Astrocyte (in vitro differentiated cells and primary cell): ENCODE results near the gene TEX22. TPM values are rescaled to one million over a fixed set of nuclear protein-coding genes. Genes with fewer than 3 reads are reported as not detected.

Experiments
- DNase-seq: peaks from one replicate; pipeline ENCODE4 v3.0.0-alpha.2; 2010; ENCODE audit warnings: low read depth
- FAIRE-seq: peaks from 2 replicates; lab custom pipeline; 2011; peaks lifted over from hg19 to GRCh38; lab: Jason Lieb, UNC
- H2AFZ ChIP-seq: 2 replicates; pipeline ENCODE4 v1.6.0; 2012; ENCODE audit warnings: low read depth, low read length, inconsistent platforms
- H3K27ac ChIP-seq: 2 replicates; pipeline ENCODE4 v1.5.1; 2011; ENCODE audit warnings: low read depth, low read length, inconsistent platforms
- H3K27me3 ChIP-seq: 2 replicates; pipeline ENCODE4 v1.6.0; 2011; ENCODE audit warnings: low read length, inconsistent platforms; ENCODE audit not compliant: insufficient read depth
- H3K36me3 ChIP-seq: 2 replicates; pipeline ENCODE4 v1.5.1; 2011; ENCODE audit warnings: low read length, inconsistent platforms; ENCODE audit not compliant: insufficient read depth
- H3K4me1 ChIP-seq: 2 replicates; pipeline ENCODE4 v1.5.1; 2011; ENCODE audit warnings: low read length, inconsistent platforms; ENCODE audit not compliant: insufficient read depth
- H3K4me2 ChIP-seq: 2 replicates; pipeline ENCODE4 v1.6.0; 2012; ENCODE audit warnings: low read length, inconsistent platforms
- H3K4me3 ChIP-seq: 2 replicates; pipeline ENCODE4 v1.5.1; 2011; ENCODE audit warnings: low read depth, mild to moderate bottlenecking, low read length, inconsistent platforms; ENCODE audit not compliant: insufficient read depth
- H3K79me2 ChIP-seq: 2 replicates; pipeline ENCODE4 v1.6.0; 2012; ENCODE audit warnings: mild to moderate bottlenecking, low read length, inconsistent platforms; ENCODE audit not compliant: insufficient read depth
- H3K9ac ChIP-seq: 2 replicates; pipeline ENCODE4 v1.6.0; 2012; ENCODE audit warnings: mild to moderate bottlenecking, low read length, inconsistent platforms
- H3K9me3 ChIP-seq: 2 replicates; pipeline ENCODE4 v1.5.1; 2012; ENCODE audit warnings: low read depth, mild to moderate bottlenecking, low read length, inconsistent platforms; ENCODE audit not compliant: insufficient read depth
- H4K20me1 ChIP-seq: 2 replicates; pipeline ENCODE4 v1.6.0; 2012; ENCODE audit warnings: low read length, inconsistent platforms; ENCODE audit not compliant: insufficient read depth
- H3K27ac Mint-ChIP-seq: one replicate; pipeline ENCODE4 v1.8.0; 2021; ENCODE audit warnings: mild to moderate bottlenecking, mixed read lengths; ENCODE audit not compliant: unreplicated experiment
- H3K27me3 Mint-ChIP-seq: one replicate; pipeline ENCODE4 v1.8.0; 2021; ENCODE audit warnings: low read depth, mixed read lengths; ENCODE audit not compliant: unreplicated experiment
- H3K36me3 Mint-ChIP-seq: one replicate; pipeline ENCODE4 v1.8.0; 2021; ENCODE audit warnings: low read depth, mixed read lengths; ENCODE audit not compliant: unreplicated experiment
- H3K4me1 Mint-ChIP-seq: one replicate; pipeline ENCODE4 v1.8.0; 2021; ENCODE audit warnings: low read depth, mixed read lengths; ENCODE audit not compliant: unreplicated experiment
- H3K4me3 Mint-ChIP-seq: one replicate; pipeline ENCODE4 v1.8.0; 2021; ENCODE audit warnings: mild to moderate bottlenecking, moderate library complexity, mixed read lengths; ENCODE audit not compliant: unreplicated experiment
- H3K9me3 Mint-ChIP-seq: one replicate; pipeline ENCODE4 v1.8.0; 2021; ENCODE audit warnings: mild to moderate bottlenecking, mixed read lengths; ENCODE audit not compliant: unreplicated experiment
- CTCF ChIP-seq: IDR thresholded peaks from 2 replicates; pipeline ENCODE4 v1.5.1; 2011; ENCODE audit warnings: low read depth, mild to moderate bottlenecking, inconsistent platforms, low read length, moderate library complexity; ENCODE audit not compliant: insufficient read depth
- EZH2 ChIP-seq: IDR thresholded peaks from 2 replicates; pipeline ENCODE4 v1.6.1; 2012; ENCODE audit warnings: mild to moderate bottlenecking, low read length, inconsistent platforms; ENCODE audit not compliant: insufficient read depth
- total RNA-seq: library from RNA; stranded (reverse); gene quantifications from 2 replicates; pipeline ENCODE4 v1.2.1, GENCODE V29; 2021

The TEX22 gene
- total RNA-seq, 1 donor from 2014 or later = 1.2 TPM

- H3K27ac Mint-ChIP-seq = no peak overlapping the region
- Histone ChIP-seq H2AFZ (no peak overlapping the region), H4K20me1 (peaks cover 6% of the 10 kb centered on the region), H3K4me2 (no peak overlapping the region), H3K36me3 (peaks cover 2% of the 10 kb centered on the region), H3K27me3 (no peaks in the 10 kb centered on the region), H3K4me1 (peaks cover 2% of the 10 kb centered on the region), H3K9me3 (no peaks in the 10 kb centered on the region), H3K9ac (no peak overlapping the region), H3K79me2 (no peaks in the 10 kb centered on the region), H3K27ac (no peak overlapping the region), H3K4me3 (no peak overlapping the region)
- TF ChIP-seq CTCF (no peak), EZH2 (no peak)
- no peak overlapping the region for H3K4me3 Mint-ChIP-seq
- H3K36me3 Mint-ChIP-seq = peaks cover 6% of the 10 kb centered on the region
- FAIRE-seq = no peak
- no peaks in the 10 kb centered on the region for H3K9me3 Mint-ChIP-seq
- H3K27me3 Mint-ChIP-seq = no peaks in the 10 kb centered on the region
- H3K4me1 Mint-ChIP-seq = peaks cover 4% of the 10 kb centered on the region
- DNase-seq = no peak
These were observed 17.6 kb upstream of the TEX22 start for GRCh38 chr14:105380756-105381155.

GRCh38 chr14:105381446-105382342 lies 16.6 kb upstream of the TEX22 start:
- no peak for TF ChIP-seq EZH2
- TF ChIP-seq CTCF = no peak
- H4K20me1 ChIP-seq = peaks cover 6% of the 10 kb centered on the region
- FAIRE-seq = no peak

More at GRCh38 chr14:105381446-105382342, 16.6 kb upstream of the TEX22 start:
- Histone ChIP-seq H2AFZ (no peak overlapping the region), H3K4me3 (no peak overlapping the region), H3K9me3 (no peaks in the 10 kb centered on the region), H3K9ac (no peak overlapping the region), H3K79me2 (no peaks in the 10 kb centered on the region), H3K4me1 (no peaks in the 10 kb centered on the region), H3K27ac (no peak overlapping the region), H3K27me3 (no peaks in the 10 kb centered on the region), H3K36me3 (peaks cover 2% of the 10 kb centered on the region), H3K4me2 (no peak overlapping the region)
- Mint-ChIP-seq H3K4me3 (no peak overlapping the region), H3K4me1 (no peaks in the 10 kb centered on the region), H3K36me3 (peaks cover 4% of the 10 kb centered on the region), H3K9me3 (no peaks in the 10 kb centered on the region), H3K27me3 (no peaks in the 10 kb centered on the region), H3K27ac (no peak overlapping the region)
- DNase-seq = no peak
